ENCODE results near the gene SH3YL1.

The SH3YL1 gene

DNA sequence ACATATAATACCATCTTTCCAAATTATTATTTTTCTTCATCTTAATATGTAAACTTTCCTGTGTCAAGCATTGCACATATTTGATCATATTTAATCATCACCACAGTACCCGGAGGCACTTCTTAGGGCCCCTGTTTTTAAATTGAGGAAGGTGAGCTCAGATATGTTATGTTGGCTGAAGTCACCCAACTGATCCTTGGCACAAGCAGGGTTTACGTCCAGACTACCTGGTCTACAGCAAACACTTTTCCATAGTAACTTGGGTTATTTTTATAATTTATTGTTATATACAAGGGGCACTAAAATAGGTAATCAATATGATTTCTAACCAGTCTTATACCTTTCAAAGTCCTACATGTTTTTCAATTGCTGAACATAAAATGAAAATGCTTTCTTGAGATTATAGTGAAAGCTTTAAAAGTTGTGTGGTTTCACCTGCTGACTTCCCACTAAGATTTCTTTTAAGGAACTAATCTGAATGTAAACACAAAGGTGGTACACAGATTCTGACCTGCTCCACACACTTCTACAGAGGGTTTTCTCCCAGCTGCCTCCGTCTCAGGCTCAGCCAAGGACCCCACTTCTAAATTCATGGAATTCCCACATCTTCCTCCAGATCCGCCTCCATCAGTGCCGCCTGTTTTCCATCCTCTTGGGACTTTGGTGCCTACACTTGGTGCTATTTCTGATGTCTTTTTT is 52.2 kb downstream of the SH3YL1 start:
- no peak for DNase-seq

DNA sequence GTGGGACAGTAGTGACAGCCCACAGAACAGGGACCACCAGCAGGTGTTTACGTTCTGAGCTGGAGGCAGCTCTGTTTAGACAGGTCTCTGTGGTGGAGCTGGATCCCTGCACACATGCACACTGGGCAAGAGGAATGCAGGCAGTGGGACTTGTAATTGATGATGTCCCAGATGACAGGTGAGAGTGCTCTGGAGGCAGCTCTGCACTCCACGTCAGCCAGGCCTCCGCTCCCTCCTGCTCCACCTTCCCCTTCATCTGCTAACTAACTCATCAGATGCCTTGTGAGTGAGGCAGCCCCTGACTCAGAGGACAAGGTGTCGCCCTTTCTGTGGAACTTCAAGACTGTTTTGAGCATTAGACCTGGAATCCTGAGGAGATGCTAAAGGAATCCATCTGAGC is 53.2 kb downstream of the SH3YL1 start:
- no peak for DNase-seq

DNA sequence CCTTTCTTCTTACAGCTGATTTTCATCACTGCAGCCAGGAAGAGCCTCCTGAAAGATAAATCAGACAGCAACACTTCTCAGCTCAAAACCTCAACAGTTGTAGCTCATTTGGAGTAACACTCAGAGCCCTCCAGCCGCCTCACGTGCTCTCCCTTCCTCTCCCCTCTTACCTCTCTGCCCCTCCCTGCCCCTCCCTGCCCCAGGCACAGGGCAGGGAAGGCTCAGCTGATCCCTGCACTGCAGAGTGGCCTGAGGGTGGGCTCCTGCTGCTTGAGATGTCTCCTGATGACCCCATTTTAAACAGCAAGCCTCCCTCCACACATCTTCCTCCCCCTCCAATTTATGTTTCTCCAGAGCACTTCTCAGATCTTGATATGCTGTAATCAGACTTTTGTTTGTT is 54.4 kb downstream of the SH3YL1 start:
- no peak for DNase-seq

DNA sequence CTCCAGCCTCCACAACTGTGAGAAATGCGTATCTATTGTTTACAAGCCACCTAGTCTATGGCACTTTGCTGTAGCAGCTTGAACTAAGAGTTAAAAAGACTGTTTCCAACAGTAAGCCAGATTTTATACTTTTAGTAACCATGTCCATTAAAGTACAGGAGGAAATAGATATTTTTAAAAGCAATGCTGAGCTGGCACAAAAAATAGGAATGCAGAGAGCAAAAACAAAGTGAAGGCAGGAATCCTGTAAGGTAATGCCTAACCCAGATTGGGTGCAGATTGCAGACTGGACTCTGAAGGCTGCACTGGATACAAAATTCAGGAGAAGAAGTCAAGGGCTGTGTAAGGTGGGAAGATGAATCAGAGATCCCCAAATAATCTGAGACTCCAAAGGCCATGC is 55.5 kb downstream of the SH3YL1 start:
- no peak for DNase-seq

DNA sequence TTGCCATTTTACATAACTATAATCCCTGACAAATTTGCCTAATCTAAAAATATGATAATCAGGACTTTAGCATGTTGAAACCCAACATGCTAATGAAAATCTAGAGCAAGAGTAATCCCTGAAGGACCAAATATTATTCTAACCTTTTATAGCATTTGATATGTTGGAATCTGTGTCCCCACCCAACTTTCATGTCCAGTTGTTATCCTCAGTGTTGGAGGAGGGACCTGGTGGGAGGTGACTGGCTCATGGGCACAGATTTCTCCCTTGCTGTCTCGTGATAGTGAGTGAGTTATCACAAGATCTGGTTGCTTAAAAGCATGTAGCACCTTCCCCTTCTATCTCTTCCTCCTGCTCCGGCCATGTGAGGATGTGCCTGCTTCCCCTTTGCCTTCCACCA is 59.8 kb downstream of the SH3YL1 start:
- DNase-seq = no peak

DNA sequence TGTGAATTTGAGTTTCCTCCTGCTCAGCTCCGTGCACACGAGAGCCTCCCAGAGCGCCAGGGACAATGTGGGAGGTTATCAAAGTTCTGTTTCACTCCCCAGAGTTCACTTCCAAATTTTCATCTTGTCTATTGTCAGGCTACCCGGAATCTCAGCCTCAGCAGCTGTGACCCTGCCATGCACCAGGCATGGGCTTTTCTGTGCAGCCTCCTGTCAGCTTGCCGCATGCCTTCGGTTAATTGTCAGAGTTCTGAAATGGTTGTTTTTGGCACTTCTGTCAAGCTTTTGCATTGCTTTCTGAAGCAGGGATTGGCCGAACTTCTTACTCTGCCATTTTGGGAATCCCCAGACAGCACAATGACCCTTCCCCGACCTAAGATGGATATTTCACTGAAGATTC is 60.4 kb downstream of the SH3YL1 start:
- no peak for DNase-seq

DNA sequence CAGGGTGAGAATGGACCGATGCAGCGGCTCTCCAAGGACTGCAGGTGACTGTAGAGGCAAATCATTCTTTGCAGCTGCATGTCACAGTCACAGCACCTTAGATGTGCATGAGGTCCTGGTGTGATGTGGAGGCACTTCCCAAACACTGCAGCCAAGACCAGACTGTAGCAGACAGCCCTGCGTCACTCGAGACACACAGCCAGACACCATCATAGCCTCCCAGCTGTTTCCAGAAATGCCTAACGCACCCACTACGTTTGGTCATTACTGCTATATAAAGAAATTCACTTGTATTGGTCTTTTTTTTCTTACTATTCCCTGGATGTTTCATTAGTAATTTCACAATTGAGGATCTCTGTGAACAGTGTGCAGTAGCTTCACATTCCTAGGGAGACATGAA is 60.9 kb downstream of the SH3YL1 start:
- no peak for DNase-seq

DNA sequence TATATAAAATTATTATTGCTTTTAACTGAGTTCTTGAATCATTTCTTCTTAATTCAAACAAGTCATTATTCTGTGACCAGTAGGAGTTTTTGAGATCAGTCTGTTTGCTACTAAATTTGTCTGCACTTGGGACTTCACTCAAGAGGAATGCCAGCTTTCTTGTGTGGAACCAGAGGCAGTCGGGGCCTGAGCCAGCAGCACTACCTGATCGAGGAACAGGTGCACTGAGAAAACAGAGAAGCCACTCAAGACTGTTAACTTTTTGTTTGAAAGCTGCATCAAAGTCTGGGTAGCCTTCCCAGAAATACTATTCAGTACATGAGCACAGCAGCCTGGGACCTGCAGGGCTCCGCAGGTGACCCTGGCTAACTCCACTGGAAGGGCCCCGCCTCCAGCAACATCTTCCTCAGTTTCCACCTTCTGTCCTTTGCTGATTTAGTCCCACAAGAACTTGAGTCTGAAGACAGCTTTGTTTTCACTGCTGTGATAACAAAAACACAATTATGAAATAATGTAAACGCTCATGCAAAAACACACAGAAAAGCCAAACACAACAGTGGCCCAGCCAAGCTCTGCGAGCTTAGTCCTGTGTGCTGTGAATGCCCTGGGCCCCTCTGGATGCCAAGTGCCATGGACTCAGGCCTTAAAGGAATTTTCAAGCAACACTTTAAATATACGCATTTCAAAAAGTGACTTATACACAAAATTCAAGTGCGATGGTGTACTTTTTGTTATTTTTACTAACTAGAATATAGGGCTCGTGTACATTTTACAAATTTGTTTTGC is 62.0 kb downstream of the SH3YL1 start:
- DNase-seq = no peak

DNA sequence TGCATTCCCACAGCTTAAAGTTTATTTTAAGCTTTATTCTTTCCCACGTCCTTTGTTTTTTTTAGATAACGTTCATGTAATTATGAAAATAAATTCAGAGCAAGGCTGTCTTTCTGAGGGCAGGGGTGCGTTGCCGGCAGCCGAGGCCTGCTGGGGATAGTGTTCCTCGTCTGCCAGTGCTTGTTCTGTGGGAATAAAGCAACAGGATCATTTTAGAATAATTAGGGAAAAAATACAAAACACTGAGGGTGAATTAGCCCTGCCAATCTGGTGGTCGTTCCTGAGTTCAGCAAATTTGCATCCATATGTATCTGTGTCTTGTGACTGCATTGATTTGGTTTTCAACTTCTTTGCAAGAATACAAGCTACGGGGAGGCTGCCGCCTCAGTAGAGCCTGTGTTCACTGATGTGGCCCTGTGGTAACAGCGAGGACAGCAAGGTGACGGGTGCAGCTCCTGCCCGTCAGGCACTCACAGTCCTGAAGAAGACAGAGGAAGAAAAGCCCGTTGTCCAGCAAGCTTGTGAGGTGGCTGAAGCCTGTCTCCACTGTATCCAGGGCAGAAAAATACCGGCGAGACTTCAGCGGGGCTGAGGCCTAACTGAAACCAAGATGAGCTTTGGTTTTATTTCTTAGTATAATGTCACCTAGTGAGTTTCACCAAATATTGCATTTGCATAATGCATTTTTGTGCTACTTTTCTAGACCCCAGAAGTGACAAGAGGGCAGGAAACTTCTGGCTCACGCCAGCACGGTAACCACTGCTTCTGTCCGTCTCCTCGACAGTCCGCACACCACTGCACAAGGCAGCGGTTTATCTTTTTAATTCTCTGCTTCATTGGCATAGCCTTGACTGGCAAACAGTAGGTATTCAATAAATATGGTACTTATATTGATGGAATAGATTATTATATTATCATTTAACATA is 64.5 kb downstream of the SH3YL1 start:
- DNase-seq = no peak

GRCh38 chr2:196406-196805 is 67.4 kb downstream of the SH3YL1 start:
- no peak for DNase-seq

GRCh38 chr2:195932-196331 is 67.9 kb downstream of the SH3YL1 start:
- no peak for DNase-seq

DNA sequence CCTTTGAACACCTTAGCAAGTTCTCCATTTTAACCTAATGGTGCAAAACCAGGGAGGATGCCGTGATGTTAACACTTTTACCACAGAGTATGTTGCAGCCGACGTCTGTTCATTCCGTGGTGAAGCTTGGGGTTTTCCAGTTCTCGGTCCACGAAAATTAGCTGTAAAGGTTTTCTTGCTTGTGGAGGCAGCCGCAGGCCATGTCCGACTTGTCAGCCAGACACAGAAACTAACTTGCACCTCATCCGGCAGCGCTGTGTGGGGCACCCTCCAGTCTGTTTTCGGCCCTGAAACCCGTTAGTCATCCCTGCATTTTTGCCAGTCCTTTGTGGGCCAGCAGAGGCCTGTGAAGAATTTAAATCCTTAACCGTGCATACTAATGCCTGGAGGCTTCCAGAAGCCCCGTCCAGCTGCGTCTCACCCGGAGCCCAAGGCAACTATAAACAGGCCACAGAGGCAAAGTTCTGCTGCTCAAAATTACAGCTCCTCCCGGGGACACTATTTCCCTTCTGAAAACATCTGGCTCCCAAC is 70.6 kb downstream of the SH3YL1 start:
- no peak for DNase-seq

DNA sequence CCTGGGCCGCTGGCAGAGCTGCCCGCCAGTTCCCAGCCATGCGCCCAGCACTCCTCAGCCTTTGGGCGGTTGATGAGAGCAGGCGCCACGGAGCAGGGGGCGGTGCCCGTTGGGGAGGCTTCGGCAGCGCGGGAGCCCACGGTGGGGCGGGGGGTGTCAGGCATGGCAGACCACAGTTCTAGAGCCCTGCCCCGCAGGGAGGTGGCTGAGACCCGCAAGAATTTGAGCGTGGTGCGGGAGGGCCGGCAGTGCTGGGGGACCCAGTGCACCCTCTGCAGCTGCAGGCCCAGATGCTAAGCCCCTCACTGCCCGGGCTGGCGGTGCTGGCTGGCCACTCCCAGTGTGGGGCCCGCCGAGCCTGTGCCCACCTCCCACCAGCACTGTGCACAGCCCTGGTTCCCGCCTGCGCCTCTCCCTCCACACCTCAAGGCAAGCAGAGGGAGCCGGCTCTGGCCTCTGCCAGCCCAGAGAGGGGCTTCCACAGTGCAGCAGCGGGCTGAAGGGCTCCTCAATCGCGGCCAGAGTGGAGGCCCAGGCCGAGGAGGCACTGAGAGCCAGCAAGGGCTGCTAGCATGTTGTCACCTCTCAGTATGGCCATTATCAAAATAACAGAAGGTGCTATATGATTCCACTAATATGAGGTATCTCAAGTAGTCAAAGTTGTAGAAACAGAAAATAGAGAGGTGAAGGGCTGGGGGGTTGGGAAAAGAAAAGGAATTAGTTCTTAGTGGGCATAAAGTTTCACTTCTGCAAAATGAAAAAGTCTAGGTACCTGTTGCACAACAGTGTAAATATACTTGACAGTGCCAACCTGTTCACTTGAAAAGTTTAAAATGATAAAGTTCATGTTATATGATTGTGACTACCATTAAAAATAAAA is 72.3 kb downstream of the SH3YL1 start:
- DNase-seq = no peak

GRCh38 chr2:187825-188224 is 76.0 kb downstream of the SH3YL1 start:
- no peak for DNase-seq

- no peak for DNase-seq
Observed at GRCh38 chr2:185221-185620, 78.6 kb downstream of the SH3YL1 start.

DNA sequence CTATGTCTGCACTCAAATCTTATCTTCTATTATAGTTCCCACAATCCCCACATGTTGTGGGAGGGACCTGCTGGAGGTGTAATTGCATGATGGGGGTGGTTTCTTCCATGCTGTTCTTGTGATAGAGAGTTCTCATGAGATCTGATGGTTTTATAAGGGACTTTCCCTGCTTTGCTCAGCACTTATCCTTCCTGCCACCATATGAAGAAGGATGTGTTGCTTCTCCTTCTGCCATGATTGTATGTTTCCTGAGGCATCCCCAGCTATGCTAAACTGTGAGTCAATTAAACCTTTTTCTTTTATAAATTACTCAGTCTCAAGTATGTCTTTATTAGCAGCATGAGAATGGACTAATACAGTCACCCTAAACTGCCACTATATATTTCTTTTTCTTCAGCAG is 79.1 kb downstream of the SH3YL1 start:
- DNase-seq = no peak

DNA sequence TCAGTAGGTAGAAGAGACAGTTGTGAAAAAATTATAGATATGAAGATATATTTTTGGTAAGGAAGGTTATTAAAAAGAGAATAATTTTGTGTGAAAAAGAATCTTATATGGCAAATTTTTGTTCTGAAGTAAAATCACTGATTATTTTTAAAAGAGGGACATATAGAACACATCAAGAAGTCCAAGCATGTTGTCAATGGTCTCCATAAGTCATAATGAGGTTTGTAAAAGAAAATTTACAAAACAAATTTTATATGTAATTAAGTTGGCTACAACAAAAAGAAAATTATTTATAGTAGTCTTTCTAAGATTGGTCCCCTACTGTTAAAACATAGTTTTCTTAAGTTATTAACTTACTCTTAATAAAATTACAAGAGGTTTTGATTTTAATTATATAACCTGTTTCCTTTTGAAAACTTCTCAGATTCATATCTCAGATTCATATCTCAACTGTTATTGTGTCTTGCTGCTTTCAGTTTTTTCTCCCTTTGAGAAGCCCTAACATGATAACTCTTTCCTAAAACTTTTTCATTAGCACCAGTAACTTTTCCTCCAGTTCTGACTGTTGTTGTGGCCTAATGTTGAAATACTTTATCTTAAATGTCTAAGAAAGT is 81.2 kb downstream of the SH3YL1 start:
- no peak for DNase-seq

GRCh38 chr2:180311-180710 is 83.5 kb downstream of the SH3YL1 start:
- DNase-seq = no peak

GRCh38 chr2:179886-180285 is 83.9 kb downstream of the SH3YL1 start:
- DNase-seq = no peak

DNA sequence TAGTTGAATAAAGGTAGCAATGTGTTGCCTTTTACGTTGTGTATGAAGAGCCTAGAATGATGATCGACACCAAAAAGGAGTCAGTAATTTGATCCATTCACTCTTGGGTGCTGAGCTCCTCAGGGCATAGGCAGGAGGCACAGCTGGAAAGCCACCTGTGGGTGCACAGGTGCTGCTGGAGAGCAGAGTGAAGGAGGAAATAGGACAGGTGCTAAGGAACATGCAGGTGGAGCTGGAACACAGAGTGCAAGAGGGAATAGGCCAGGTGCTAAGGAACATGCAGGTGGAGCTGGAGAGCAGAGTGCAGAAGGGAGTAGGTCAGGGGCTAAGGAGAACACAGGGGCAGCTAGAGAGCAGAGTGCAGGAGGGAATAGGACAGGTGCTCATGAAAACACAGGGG is 86.1 kb downstream of the SH3YL1 start:
- DNase-seq = no peak

GRCh38 chr2:176917-177316 is 86.9 kb downstream of the SH3YL1 start:
- no peak for DNase-seq
